Measurements from ENCODE around the gene MTMR3. TPM values are rescaled to one million over a fixed set of nuclear protein-coding genes. Genes with fewer than 3 reads are reported as not detected.

MTMR3 gene
- total RNA-seq, 1 experiment from 2014 or later, result 27.0 TPM

DNA sequence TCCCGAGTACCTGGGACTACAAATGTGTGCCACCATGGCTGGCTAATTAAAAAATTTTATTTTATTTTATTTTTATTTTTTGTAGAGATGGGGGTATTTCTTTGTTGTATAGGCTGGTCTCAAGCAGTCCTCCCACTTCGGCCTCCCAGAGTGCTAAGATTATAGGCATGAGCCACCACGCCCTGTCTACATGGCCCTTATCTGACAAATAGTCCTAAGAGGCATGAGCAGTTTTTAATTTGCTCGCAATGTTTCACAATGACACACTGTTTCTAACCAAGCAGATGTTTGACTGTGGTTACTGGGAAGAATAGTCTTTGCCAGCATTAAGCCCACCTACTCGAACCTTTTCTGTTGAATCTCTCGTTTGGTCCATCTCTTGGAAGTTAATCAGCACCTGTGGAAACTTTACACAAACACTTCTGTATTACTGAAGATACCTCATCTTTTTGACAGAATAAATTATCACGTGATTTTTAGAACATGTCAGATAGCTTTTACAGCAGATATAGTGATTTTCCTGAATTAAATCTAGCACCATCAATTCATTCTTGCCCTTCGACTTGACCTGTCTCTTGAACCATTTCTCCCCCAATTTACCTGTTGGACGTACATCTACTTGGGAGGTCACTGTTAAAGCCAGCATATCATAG is 71.4 kb downstream of the MTMR3 start:
- Histone ChIP-seq H3K9me2 (ENCODE audit: insufficient read depth) (no peaks in the 10 kb centered on the region), H3K9me3 (ENCODE audit: control insufficient read depth in 1 of 2, insufficient read depth in 1 of 2, low read depth in 1 of 2, low read length in 2 of 2) (no peaks in the 10 kb centered on the region), H4K20me1 (ENCODE audit: insufficient read depth) (no peaks in the 10 kb centered on the region), H3K27ac (ENCODE audit: low read depth, low read length) (no peak overlapping the region), H3K9ac (ENCODE audit: low read length) (no peak overlapping the region), H3K4me1 (ENCODE audit: control insufficient read depth in 1 of 2, insufficient read depth in 2 of 2, low read length in 2 of 2) (peaks cover 6 to 12% of the 10 kb centered on the region in 2 experiments; a peak in 3 of 4 replicates), H3K79me2 (ENCODE audit: insufficient read depth, low read length) (peaks cover 26% of the 10 kb centered on the region), H3K4me2 (ENCODE audit: low read length) (no peak overlapping the region), H3K27me3 (ENCODE audit: insufficient read depth, low read length) (no peaks in the 10 kb centered on the region), H3K36me3 (ENCODE audit: control insufficient read depth in 1 of 2, insufficient read depth in 2 of 2, low read length in 2 of 2) (no peaks in the 10 kb centered on the region), H3K4me3 (replicated peaks in 1 of 2; ENCODE audit: low read depth in 1 of 2, low read length in 2 of 2) (no peak overlapping the region), H2AFZ (ENCODE audit: low read depth, low read length, poor library complexity, severe bottlenecking) (no peak overlapping the region)
- ATAC-seq, result no peak
- ChIA-PET POLR2A (interaction anchor here (0.5 kb wide), 1 partner anchor 11 kb away, joined by 8 read pairs; no protein-coding TSS in a partner anchor), CTCF (no interaction called here), RAD21 (ENCODE audit: low non-redundant PET in 1 of 2, low total read pairs in 2 of 2, uncharacterized antibody in 2 of 2, unreplicated experiment in 2 of 2) (no interaction called here)
- TF ChIP-seq EZH2phosphoT487 (IDR thresholded peaks at IDR 0.05; ENCODE audit: borderline replicate concordance), result no peak
- TF ChIP-seq, protein P1, sequence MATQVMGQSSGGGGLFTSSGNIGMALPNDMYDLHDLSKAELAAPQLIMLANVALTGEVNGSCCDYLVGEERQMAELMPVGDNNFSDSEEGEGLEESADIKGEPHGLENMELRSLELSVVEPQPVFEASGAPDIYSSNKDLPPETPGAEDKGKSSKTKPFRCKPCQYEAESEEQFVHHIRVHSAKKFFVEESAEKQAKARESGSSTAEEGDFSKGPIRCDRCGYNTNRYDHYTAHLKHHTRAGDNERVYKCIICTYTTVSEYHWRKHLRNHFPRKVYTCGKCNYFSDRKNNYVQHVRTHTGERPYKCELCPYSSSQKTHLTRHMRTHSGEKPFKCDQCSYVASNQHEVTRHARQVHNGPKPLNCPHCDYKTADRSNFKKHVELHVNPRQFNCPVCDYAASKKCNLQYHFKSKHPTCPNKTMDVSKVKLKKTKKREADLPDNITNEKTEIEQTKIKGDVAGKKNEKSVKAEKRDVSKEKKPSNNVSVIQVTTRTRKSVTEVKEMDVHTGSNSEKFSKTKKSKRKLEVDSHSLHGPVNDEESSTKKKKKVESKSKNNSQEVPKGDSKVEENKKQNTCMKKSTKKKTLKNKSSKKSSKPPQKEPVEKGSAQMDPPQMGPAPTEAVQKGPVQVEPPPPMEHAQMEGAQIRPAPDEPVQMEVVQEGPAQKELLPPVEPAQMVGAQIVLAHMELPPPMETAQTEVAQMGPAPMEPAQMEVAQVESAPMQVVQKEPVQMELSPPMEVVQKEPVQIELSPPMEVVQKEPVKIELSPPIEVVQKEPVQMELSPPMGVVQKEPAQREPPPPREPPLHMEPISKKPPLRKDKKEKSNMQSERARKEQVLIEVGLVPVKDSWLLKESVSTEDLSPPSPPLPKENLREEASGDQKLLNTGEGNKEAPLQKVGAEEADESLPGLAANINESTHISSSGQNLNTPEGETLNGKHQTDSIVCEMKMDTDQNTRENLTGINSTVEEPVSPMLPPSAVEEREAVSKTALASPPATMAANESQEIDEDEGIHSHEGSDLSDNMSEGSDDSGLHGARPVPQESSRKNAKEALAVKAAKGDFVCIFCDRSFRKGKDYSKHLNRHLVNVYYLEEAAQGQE (IDR thresholded peaks at IDR 0.05; ENCODE audit: low read depth), result no peak
- intact Hi-C loops (cut with micrococcal nuclease), result no loop called here
- no peak for DNase-seq (ENCODE audit: low read depth, low spot score)
- BruUV-seq (replicated peaks), result no TSS peak

DNA sequence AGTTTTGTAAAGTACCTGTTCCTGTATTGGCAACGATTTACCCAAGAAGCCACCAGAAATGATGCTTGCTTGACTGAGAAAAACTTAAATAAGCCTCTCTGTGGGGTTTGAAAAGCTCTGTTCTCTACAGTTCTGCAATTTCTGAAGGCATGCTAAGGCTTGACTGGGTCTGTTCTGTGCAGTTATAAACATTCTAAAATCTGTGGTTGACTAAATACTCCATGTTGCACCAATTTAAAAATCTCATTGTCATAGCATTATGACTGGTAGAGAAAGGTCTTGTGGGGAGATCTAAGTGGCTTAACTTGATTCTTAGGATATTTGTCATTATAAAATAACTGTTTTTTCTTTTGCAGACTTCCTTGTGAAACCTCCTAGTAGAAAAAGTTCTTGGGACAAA is 73.7 kb downstream of the MTMR3 start:
- peaks cover 5 to 7% of the 10 kb centered on the region in 2 experiments; a peak in 3 of 4 replicates for H3K4me1 ChIP-seq (ENCODE audit: control insufficient read depth in 1 of 2, insufficient read depth in 2 of 2, low read length in 2 of 2)
- H3K36me3 ChIP-seq (ENCODE audit: control insufficient read depth in 1 of 2, insufficient read depth in 2 of 2, low read length in 2 of 2), result no peaks in the 10 kb centered on the region
- H3K79me2 ChIP-seq (ENCODE audit: insufficient read depth, low read length), result peaks cover 13% of the 10 kb centered on the region
- no peak overlapping the region for H3K27ac ChIP-seq (ENCODE audit: low read depth, low read length)
- H3K9me3 ChIP-seq (ENCODE audit: control insufficient read depth in 1 of 2, insufficient read depth in 1 of 2, low read depth in 1 of 2, low read length in 2 of 2), result no peaks in the 10 kb centered on the region
- H4K20me1 ChIP-seq (ENCODE audit: insufficient read depth), result no peaks in the 10 kb centered on the region
- no peaks in the 10 kb centered on the region for H3K27me3 ChIP-seq (ENCODE audit: insufficient read depth, low read length)
- DNase-seq (ENCODE audit: low read depth, low spot score) (no peak), ATAC-seq (no peak)
- no peaks in the 10 kb centered on the region for H3K9me2 ChIP-seq (ENCODE audit: insufficient read depth)
- H3K4me2 ChIP-seq (ENCODE audit: low read length), result no peak overlapping the region
- H3K9ac ChIP-seq (ENCODE audit: low read length), result no peak overlapping the region
- no peak overlapping the region for H3K4me3 ChIP-seq (replicated peaks in 1 of 2; ENCODE audit: low read depth in 1 of 2, low read length in 2 of 2)
- RAD21 ChIA-PET (ENCODE audit: low non-redundant PET in 1 of 2, low total read pairs in 2 of 2, uncharacterized antibody in 2 of 2, unreplicated experiment in 2 of 2), result no interaction called here
- intact Hi-C loops (cut with micrococcal nuclease), result no loop called here
- no peak overlapping the region for H2AFZ ChIP-seq (ENCODE audit: low read depth, low read length, poor library complexity, severe bottlenecking)
- BruUV-seq (replicated peaks), result no TSS peak
- CTCF ChIA-PET, result no interaction called here
- POLR2A ChIA-PET, result no interaction called here
- no peak for TF ChIP-seq FOSL1 (IDR thresholded peaks at IDR 0.05; ENCODE audit: low read depth)
- no peak for TF ChIP-seq ELF1 (IDR thresholded peaks at IDR 0.05; ENCODE audit: borderline replicate concordance, low read depth)
- TF ChIP-seq, protein P1 (IDR thresholded peaks at IDR 0.05; ENCODE audit: low read depth), result no peak
- TF ChIP-seq, protein P2, sequence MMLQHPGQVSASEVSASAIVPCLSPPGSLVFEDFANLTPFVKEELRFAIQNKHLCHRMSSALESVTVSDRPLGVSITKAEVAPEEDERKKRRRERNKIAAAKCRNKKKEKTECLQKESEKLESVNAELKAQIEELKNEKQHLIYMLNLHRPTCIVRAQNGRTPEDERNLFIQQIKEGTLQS (IDR thresholded peaks at IDR 0.05), result no peak
- TF ChIP-seq, protein P3, sequence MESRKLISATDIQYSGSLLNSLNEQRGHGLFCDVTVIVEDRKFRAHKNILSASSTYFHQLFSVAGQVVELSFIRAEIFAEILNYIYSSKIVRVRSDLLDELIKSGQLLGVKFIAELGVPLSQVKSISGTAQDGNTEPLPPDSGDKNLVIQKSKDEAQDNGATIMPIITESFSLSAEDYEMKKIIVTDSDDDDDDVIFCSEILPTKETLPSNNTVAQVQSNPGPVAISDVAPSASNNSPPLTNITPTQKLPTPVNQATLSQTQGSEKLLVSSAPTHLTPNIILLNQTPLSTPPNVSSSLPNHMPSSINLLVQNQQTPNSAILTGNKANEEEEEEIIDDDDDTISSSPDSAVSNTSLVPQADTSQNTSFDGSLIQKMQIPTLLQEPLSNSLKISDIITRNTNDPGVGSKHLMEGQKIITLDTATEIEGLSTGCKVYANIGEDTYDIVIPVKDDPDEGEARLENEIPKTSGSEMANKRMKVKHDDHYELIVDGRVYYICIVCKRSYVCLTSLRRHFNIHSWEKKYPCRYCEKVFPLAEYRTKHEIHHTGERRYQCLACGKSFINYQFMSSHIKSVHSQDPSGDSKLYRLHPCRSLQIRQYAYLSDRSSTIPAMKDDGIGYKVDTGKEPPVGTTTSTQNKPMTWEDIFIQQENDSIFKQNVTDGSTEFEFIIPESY (IDR thresholded peaks at IDR 0.05; ENCODE audit: extremely low read depth, insufficient replicate concordance, low read length), result no peak
- TF ChIP-seq POLR2A (IDR thresholded peaks at IDR 0.05; ENCODE audit: borderline replicate concordance, extremely low read depth, insufficient read depth, insufficient read length), result no peak
- TF ChIP-seq TCF7L2 (IDR thresholded peaks at IDR 0.05; ENCODE audit: borderline replicate concordance, extremely low read depth, insufficient read depth, insufficient read length), result no peak
- no peak for TF ChIP-seq JUND (IDR thresholded peaks at IDR 0.05)

All from HCT116 (cell line).